NCI-H1092 treated with DMSO at 0.1 percent for 48 hours (cell line): ENCODE measurements around the gene RTN4R.

Source experiments
- DNase-seq: peaks from one replicate; lab custom pipeline; 2025; lab: John Stamatoyannopoulos, UW

The RTN4R gene

GRCh38 chr22:20257212-20258020 is 10.7 kb downstream of the RTN4R start:
- DNase-seq, result no peak

DNA sequence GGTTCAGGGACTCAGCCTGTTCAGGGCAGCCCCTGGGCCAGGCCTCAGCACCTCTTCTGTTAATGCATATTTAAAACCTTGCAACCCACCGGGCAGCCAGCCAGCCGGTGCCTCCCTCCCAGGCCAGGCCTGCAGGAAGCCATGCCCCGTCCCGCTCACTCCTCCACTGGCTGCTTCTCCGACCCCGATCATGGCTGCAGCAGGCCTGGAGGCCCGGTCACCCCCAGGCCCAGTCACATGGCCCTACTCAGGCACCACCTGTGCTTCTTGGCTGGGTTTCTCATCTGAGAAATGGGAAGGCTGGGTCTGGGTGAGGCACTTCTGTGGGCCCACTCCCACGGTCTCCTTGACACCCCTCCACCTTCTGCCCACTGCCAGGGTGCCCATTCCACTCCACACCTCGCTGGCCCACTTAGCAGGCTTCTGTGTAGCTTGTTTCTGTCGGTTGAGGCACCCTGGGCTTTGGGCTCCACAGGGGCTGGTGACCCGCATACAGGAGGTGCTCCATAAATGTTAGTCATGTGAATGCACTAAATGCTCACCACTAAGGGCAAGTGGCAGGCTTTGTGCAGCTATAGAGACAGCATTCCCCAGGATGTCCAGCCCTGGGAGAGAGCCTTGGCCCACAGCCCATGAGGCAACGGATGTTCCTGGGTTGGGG is 11.4 kb downstream of the RTN4R start:
- DNase-seq, result no peak

GRCh38 chr22:20256027-20256426 is 12.1 kb downstream of the RTN4R start:
- no peak for DNase-seq

- DNase-seq, result no peak
Measured at GRCh38 chr22:20254975-20255946, 12.9 kb downstream of the RTN4R start.

GRCh38 chr22:20253161-20253560 is 15.0 kb downstream of the RTN4R start:
- DNase-seq, result no peak

DNA sequence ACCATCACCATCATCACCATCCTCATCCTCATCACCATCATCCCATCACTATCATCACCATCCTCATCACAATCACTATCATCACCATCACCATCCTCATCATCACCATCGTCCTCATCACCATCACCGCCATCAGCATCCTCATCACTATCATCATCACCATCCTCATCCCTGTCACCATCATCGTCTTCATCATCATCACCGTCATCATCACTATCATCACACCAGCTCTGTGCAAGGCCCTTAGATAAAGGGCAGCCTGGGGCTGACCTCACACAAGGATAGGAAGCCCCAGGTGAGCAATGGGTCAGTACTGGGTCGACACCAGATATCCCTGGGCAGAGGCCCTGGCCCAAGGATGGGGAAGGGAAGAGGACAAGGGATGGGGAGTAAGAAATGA is 16.1 kb downstream of the RTN4R start:
- no peak for DNase-seq

GRCh38 chr22:20251491-20251890 is 16.6 kb downstream of the RTN4R start:
- no peak for DNase-seq

DNA sequence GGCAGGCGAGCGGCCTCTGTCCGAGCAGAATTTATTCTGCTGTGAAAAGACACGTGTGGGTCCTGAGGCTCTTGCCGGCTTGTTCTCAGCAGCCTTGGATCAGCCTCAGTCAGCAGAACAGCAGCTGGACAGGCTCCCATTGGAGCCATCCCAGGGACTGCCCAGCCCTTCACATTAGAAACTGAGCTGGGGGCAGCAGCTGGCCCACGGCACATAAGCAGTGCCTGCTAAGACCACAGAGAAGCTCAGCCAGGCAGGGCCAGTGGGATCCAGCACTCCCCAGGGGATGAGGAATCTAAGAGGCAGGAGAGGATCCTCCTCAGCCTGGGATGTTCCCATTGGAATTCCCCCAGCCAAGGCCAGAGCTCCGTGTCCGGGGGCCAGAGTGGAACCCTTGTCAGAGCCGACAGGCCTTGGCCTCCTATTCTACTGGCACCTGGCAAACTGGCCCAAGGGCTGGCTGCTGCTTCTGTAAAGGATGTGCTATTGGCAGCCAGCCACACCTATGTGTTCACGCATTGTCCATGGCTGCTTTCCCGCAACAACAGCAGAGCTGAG is 18.2 kb downstream of the RTN4R start:
- peak; percentile 83 for DNase-seq

GRCh38 chr22:20248461-20248978 is 19.6 kb downstream of the RTN4R start:
- DNase-seq, result peak; percentile 82

DNA sequence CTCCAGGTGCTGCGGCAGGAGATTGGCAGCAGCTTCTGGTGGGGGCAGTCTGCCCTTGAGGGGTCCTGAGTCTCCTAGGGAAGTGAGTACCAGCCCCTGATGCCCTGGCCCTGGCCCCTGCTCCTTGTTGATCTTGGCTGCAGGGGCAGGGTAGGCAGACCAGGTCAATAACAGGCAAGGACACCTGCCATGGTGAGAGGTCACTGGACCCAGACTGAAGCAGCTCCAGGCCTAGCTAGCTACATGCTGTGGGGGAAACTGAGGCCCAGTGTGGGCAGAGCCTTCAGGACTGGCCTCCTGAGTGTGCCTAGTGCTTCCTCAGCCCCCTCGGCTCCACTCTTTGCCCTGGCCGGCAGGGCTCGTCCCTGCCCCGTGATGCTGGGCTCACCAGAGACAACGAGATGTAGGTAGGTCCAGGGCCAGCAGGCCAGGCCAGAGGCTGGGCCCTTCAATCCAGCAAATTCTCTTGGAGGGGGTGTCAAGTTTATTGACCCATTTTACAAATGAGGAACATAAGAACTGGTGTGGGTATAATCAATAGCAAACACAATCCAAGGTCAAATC is 20.4 kb downstream of the RTN4R start:
- no peak for DNase-seq

DNA sequence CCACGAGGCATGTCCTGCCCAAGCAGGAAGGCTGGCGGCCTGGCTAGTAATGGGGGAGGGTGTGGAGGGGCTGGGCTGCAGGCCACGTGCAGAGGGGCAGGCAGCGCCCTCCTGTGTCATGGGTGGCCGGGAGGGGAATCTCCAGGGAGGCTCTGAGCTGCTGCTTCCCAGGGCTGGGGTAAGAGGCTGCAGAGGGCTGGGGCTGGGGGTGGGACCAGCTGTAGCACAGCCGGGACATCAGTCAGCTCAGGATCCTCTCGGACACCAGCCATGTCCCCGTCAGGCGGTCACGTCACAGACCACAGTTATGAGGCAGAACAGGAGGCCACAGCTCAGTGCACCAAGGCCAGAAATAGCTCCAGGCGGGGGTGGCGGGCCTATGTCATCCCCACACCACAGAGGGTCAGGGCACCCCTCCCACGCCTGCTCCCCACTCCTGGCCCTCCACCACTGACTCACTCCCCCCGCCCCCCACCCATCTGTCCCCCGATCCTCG is 21.1 kb downstream of the RTN4R start:
- no peak for DNase-seq

- no peak for DNase-seq
Measured at GRCh38 chr22:20246368-20247009, 21.6 kb downstream of the RTN4R start.

DNA sequence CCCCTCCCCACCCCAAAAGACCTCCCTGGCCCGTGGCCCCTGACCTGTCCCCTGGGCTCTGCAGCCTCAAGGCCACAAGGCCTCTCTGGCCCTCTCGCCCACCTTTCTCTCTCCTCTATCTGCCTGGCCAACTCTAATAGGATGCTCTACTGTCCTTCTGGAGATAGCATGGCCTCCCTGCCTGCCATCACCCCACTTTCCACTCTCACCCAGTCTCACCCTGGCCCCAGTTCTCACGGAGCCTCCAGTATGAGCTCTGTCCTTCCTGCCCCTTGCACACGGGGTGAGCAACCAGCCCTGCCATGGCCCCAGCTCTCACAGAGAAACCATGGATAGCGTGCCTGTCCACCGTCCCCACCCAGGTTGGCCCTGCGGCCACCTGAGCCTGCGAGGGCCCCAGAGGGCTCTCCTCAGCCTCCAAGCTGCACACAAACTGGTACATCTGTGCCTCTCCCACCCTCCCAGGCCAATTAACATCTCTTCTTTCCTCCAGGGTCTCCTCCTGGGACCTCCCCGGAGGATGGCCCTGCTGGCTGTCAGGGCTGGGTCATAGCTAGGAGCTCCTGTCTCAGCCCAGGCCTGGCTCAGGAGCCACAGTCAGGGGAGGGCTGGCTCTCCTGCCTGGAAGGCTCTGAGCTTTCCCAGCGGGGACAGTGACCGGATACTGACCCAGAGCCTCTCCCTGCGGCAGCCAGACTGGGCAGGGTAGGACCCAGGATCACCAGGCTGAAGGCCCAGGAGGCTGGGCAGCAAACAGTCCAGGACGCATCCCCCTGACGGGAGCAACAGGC is 22.3 kb downstream of the RTN4R start:
- DNase-seq, result no peak

DNA sequence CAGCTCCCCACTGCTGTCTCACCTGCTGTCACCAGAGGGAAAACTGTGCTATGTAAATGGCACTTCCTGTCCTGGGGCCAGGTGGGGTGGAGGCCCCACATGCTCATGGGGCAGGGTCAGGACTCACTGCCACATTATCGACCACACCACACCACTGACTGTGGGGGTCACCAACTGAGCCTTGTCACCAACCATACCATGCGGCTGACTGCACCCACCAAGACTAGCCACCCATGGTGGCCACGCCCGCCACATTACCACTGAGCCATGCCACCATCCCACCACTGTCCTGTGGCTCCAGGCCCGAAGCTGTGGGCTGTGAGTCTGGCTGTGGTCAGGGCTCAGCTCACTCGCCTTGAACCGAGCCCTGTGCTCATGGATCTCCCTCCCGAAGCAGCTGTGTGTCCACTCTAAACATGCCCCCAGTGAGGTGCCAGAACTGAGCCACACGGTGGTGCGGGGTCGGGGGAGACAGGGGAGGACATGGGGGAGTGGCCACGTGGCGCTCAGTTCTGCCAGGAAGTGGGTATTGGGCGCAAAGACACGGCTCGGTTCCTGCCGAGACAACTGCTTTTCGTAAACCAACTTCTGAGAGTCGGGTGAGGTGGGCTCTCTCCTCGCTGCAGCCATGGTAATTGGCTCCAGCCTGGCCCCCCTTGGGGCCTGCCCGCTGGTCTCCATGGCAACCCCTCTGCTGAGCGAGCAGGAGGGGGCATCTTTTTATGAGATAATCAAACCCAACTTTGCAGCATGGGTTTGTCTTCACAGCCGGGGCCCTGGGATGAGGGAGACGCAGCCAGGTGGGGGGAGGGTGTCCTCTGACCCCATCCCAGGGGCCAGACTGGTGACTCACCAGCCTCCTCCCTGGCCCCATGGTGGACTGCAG is 23.2 kb downstream of the RTN4R start:
- DNase-seq, result no peak

- DNase-seq, result no peak
Measured at GRCh38 chr22:20244250-20244648, 23.9 kb downstream of the RTN4R start.

GRCh38 chr22:20243537-20244249 is 24.4 kb downstream of the RTN4R start:
- DNase-seq, result peak; percentile 89

GRCh38 chr22:20243176-20243536 is 25.0 kb downstream of the RTN4R start:
- DNase-seq, result no peak

DNA sequence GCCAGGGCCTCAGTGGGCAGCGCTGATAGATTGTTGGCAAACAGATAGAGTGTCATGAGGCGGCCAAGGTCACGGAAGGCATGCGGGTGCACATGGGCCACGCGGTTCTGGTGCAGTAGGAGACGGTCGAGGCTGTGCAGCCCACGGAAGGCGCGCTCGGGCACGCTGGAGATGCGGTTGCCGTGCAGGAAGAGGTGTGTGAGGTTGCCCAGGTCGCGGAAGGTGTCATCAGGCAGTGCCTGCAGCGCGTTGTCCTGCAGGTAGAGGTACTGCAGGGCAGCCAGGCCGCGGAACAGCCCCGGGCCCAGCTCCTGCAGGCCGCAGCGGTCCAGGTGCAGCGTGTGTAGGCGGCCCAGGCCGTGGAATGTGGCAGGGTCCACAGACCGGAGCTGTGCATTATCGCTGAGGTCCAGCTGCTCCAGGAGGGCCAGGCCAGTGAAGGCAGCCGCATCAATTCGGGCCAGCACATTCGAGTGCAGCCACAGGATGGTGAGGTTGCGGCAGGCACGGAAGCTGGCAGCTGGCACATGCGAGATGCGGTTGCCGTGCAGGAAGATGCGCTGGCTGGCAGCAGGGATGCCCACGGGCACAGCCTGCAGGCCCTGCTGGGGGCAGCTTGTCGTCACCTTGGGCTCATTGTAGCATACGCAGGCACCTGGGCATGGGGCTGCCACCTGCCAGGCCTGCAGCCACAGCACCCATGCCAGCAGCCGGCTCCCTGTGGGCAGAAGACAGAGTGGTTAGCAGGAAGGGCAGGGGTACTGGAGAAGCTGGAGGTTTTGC is 25.5 kb downstream of the RTN4R start:
- no peak for DNase-seq
